ENCODE measurements around the gene PDE4A.
"Not testable (repeated sequence)": the region's sequence is repeated elsewhere in the genome, so short reads cannot be mapped to it uniquely, and the experiment has no call there.

PDE4A gene

DNA sequence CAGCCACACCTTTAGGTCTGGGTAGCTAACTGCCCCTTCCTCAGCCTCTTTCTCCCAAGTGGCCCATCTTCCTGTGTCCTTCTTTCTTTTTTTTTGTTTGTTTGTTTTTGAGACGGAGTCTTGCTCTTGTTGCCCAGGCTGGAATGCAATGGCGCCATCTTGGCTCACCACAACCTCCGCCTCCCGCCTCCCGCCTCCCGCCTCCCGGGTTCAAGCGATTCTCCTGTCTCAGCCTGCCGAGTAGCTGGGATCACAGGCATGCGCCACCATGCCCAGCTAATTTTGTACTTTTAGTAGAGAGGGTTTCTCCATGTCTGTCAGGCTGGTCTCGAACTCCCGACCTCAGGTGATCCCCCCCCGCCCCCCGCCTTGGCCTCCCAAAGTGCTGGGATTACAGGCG lies 41.7 kb downstream of the PDE4A start:
- ATAC-seq: not testable (repeated sequence)

DNA sequence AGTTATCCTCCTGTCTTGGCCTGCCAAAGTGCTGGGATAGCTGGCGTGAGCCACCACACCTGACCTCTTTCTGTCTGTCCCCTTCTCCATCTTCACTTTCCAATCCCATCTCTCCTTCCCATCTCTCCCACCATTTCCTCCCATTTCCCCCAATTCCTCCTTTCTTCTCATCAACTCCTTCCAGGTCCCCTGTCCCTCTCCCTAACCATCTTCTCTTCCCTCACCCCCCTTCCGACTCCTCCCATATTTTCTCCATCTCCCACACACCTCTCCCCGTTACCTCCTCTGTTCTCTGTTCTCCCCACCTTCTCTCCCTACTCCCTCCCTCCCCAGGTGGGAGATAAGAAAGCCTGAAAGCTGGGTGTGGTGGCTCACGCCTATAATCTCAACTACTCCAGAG lies 42.2 kb downstream of the PDE4A start:
- no peak for ATAC-seq
- TF ChIP-seq OSR1 (CRISPR knock-in tag; IDR thresholded peaks at IDR 0.05): no peak
- no peak for TF ChIP-seq ZFP3 (CRISPR knock-in tag; IDR thresholded peaks at IDR 0.05)
- TF ChIP-seq, protein P1, sequence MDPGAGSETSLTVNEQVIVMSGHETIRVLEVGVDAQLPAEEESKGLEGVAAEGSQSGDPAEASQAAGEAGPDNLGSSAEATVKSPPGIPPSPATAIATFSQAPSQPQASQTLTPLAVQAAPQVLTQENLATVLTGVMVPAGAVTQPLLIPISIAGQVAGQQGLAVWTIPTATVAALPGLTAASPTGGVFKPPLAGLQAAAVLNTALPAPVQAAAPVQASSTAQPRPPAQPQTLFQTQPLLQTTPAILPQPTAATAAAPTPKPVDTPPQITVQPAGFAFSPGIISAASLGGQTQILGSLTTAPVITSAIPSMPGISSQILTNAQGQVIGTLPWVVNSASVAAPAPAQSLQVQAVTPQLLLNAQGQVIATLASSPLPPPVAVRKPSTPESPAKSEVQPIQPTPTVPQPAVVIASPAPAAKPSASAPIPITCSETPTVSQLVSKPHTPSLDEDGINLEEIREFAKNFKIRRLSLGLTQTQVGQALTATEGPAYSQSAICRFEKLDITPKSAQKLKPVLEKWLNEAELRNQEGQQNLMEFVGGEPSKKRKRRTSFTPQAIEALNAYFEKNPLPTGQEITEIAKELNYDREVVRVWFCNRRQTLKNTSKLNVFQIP (CRISPR knock-in tag; IDR thresholded peaks at IDR 0.05; ENCODE audit: borderline replicate concordance, low read depth): no peak
- TF ChIP-seq ARNTL (CRISPR knock-in tag; IDR thresholded peaks at IDR 0.05; ENCODE audit: borderline replicate concordance, low read depth): no peak
- TF ChIP-seq BACH2 (CRISPR knock-in tag; IDR thresholded peaks at IDR 0.05; ENCODE audit: borderline replicate concordance): no peak
- TF ChIP-seq, protein P2, sequence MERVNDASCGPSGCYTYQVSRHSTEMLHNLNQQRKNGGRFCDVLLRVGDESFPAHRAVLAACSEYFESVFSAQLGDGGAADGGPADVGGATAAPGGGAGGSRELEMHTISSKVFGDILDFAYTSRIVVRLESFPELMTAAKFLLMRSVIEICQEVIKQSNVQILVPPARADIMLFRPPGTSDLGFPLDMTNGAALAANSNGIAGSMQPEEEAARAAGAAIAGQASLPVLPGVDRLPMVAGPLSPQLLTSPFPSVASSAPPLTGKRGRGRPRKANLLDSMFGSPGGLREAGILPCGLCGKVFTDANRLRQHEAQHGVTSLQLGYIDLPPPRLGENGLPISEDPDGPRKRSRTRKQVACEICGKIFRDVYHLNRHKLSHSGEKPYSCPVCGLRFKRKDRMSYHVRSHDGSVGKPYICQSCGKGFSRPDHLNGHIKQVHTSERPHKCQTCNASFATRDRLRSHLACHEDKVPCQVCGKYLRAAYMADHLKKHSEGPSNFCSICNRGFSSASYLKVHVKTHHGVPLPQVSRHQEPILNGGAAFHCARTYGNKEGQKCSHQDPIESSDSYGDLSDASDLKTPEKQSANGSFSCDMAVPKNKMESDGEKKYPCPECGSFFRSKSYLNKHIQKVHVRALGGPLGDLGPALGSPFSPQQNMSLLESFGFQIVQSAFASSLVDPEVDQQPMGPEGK (CRISPR knock-in tag; IDR thresholded peaks at IDR 0.05; ENCODE audit: borderline replicate concordance): no peak
- no peak for TF ChIP-seq GLIS3 (CRISPR knock-in tag; IDR thresholded peaks at IDR 0.05)
- no peak for TF ChIP-seq RARB (CRISPR knock-in tag; IDR thresholded peaks at IDR 0.05)
- TF ChIP-seq, protein P3, sequence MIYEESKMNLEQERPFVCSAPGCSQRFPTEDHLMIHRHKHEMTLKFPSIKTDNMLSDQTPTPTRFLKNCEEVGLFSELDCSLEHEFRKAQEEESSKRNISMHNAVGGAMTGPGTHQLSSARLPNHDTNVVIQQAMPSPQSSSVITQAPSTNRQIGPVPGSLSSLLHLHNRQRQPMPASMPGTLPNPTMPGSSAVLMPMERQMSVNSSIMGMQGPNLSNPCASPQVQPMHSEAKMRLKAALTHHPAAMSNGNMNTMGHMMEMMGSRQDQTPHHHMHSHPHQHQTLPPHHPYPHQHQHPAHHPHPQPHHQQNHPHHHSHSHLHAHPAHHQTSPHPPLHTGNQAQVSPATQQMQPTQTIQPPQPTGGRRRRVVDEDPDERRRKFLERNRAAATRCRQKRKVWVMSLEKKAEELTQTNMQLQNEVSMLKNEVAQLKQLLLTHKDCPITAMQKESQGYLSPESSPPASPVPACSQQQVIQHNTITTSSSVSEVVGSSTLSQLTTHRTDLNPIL (CRISPR knock-in tag; IDR thresholded peaks at IDR 0.05; ENCODE audit: low read depth): no peak
- no peak for TF ChIP-seq ZNF565 (CRISPR knock-in tag; conservative IDR thresholded peaks at IDR 0.05; ENCODE audit: low read depth)
- TF ChIP-seq, protein P4, sequence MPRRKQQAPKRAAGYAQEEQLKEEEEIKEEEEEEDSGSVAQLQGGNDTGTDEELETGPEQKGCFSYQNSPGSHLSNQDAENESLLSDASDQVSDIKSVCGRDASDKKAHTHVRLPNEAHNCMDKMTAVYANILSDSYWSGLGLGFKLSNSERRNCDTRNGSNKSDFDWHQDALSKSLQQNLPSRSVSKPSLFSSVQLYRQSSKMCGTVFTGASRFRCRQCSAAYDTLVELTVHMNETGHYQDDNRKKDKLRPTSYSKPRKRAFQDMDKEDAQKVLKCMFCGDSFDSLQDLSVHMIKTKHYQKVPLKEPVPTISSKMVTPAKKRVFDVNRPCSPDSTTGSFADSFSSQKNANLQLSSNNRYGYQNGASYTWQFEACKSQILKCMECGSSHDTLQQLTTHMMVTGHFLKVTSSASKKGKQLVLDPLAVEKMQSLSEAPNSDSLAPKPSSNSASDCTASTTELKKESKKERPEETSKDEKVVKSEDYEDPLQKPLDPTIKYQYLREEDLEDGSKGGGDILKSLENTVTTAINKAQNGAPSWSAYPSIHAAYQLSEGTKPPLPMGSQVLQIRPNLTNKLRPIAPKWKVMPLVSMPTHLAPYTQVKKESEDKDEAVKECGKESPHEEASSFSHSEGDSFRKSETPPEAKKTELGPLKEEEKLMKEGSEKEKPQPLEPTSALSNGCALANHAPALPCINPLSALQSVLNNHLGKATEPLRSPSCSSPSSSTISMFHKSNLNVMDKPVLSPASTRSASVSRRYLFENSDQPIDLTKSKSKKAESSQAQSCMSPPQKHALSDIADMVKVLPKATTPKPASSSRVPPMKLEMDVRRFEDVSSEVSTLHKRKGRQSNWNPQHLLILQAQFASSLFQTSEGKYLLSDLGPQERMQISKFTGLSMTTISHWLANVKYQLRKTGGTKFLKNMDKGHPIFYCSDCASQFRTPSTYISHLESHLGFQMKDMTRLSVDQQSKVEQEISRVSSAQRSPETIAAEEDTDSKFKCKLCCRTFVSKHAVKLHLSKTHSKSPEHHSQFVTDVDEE (CRISPR knock-in tag; IDR thresholded peaks at IDR 0.05): no peak

DNA sequence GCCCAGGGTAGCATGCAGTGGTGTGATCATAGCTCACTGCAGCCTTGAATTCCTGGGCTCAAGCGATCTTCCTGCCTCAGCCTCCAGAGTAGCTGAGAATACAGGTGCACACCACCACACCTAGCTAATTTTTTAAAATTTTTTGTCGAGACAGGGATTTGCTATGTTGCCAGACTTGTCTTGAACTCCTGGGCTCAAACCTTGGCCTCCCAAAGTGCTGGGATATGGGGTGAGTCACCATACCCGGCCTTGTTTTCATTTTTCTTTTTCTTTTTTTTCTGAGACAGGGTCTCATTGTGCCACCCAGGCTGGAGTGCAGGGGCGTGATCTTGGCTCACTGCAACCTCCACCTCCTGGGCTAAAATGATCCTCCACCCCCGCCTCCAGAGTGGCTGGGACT lies 44.1 kb downstream of the PDE4A start:
- TF ChIP-seq RARB (CRISPR knock-in tag; IDR thresholded peaks at IDR 0.05): no peak
- TF ChIP-seq ZNF70 (CRISPR knock-in tag; IDR thresholded peaks at IDR 0.05): no peak
- ATAC-seq: no peak

DNA sequence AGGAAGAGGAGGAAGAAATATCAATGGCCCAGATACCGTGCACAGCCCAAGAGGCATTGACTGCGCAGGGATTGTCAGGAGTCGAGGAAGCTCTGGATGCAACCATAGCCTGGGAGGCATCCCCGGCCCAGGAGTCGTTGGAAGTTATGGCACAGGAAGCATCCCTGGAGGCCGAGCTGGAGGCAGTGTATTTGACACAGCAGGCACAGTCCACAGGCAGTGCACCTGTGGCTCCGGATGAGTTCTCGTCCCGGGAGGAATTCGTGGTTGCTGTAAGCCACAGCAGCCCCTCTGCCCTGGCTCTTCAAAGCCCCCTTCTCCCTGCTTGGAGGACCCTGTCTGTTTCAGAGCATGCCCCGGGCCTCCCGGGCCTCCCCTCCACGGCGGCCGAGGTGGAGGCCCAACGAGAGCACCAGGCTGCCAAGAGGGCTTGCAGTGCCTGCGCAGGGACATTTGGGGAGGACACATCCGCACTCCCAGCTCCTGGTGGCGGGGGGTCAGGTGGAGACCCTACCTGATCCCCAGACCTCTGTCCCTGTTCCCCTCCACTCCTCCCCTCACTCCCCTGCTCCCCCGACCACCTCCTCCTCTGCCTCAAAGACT lies 46.9 kb downstream of the PDE4A start:
- ATAC-seq: no peak
- no peak for TF ChIP-seq GLIS3 (CRISPR knock-in tag; IDR thresholded peaks at IDR 0.05)
- no peak for TF ChIP-seq ISL1 (CRISPR knock-in tag; IDR thresholded peaks at IDR 0.05)
- TF ChIP-seq ZNF8 (CRISPR knock-in tag; IDR thresholded peaks at IDR 0.05): no peak

DNA sequence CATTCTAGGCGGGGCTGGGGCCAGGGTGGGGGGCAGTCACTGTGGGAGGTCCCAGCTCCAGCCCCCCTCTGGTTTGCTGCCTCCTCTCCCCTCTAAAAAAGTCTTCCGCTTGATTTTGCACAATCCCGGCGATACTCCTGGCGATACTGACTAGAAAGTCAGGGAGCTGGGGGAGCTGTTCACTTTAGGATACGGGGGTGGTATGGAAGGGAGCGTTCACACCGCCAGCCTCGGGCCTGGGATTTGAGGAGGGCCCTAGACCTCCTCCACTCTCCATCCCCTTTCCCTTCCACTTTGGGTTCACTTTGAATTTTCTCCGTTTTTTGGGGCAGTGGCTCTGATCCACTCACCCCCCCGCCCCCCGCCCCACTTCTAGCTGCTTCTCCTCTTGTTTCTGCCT lies 47.8 kb downstream of the PDE4A start:
- no peak for ATAC-seq
- no peak for TF ChIP-seq BACH2 (CRISPR knock-in tag; IDR thresholded peaks at IDR 0.05; ENCODE audit: borderline replicate concordance)
- TF ChIP-seq, protein P1 (CRISPR knock-in tag; IDR thresholded peaks at IDR 0.05; ENCODE audit: borderline replicate concordance, low read depth): no peak
- TF ChIP-seq, protein P4 (CRISPR knock-in tag; IDR thresholded peaks at IDR 0.05): no peak
- no peak for TF ChIP-seq ESRRG (CRISPR knock-in tag; IDR thresholded peaks at IDR 0.05)
- no peak for TF ChIP-seq OSR1 (CRISPR knock-in tag; IDR thresholded peaks at IDR 0.05)
- TF ChIP-seq, protein P3 (CRISPR knock-in tag; IDR thresholded peaks at IDR 0.05; ENCODE audit: low read depth): no peak
- no peak for TF ChIP-seq CSDC2 (CRISPR knock-in tag; IDR thresholded peaks at IDR 0.05)
- no peak for TF ChIP-seq ZFP30 (CRISPR knock-in tag; IDR thresholded peaks at IDR 0.05)
- TF ChIP-seq RARB (CRISPR knock-in tag; IDR thresholded peaks at IDR 0.05): no peak
- no peak for TF ChIP-seq SNAI2 (CRISPR knock-in tag; IDR thresholded peaks at IDR 0.05)
- no peak for TF ChIP-seq GLIS3 (CRISPR knock-in tag; IDR thresholded peaks at IDR 0.05)
- TF ChIP-seq PPARA (CRISPR knock-in tag; IDR thresholded peaks at IDR 0.05; ENCODE audit: borderline replicate concordance): no peak
- no peak for TF ChIP-seq TCF4 (CRISPR knock-in tag; IDR thresholded peaks at IDR 0.05; ENCODE audit: borderline replicate concordance)
